DOHH2 (cell line): ENCODE results near the gene OPA3.
A peak's percentile ranks its signal among the peaks of the same experiment; 100 is the strongest.

Experiments used
- H3F3A ChIP-seq: fragments of 200-600 bp; sonication (generic), shearing (Covaris generic); 2 replicates; pipeline ENCODE4 v1.6.0; 2016; ENCODE audit warnings: antibody characterized with exemption, mild to moderate bottlenecking; ENCODE audit not compliant: control insufficient read depth, insufficient read depth
- H3K27ac ChIP-seq: fragments of 200-600 bp; sonication (generic); 2 replicates; pipeline ENCODE4 v1.5.1; 2014; ENCODE audit warnings: low read depth, mild to moderate bottlenecking, low read length, moderate library complexity
- H3K27me3 ChIP-seq: fragments of 200-600 bp; sonication (generic); 2 replicates; pipeline ENCODE4 v1.6.1; 2014; ENCODE audit warnings: mild to moderate bottlenecking, low read length, mixed read lengths; ENCODE audit not compliant: control insufficient read depth
- H3K36me3 ChIP-seq: fragments of 200-600 bp; sonication (generic); 2 replicates; pipeline ENCODE4 v1.6.1; 2014; ENCODE audit warnings: mild to moderate bottlenecking, low read length, moderate library complexity, mixed read lengths; ENCODE audit not compliant: control insufficient read depth
- H3K4me1 ChIP-seq: fragments of 200-600 bp; sonication (generic); 2 replicates; pipeline ENCODE4 v1.6.1; 2014; ENCODE audit warnings: mild to moderate bottlenecking, low read length, mixed read lengths; ENCODE audit not compliant: control insufficient read depth
- H3K4me2 ChIP-seq: fragments of 200-600 bp; sonication (generic); 2 replicates; pipeline ENCODE4 v1.6.0; 2014; ENCODE audit warnings: mild to moderate bottlenecking, low read length, moderate library complexity
- H3K4me3 ChIP-seq: fragments of 200-600 bp; sonication (generic); 2 replicates; pipeline ENCODE4 v1.5.1; 2014; ENCODE audit warnings: mild to moderate bottlenecking, low read length, mixed read lengths
- H3K79me2 ChIP-seq: fragments of 200-600 bp; sonication (generic); 2 replicates; pipeline ENCODE4 v1.6.1; 2014; ENCODE audit warnings: mild to moderate bottlenecking, low read length, mixed read lengths; ENCODE audit not compliant: control insufficient read depth
- H3K9me2 ChIP-seq: fragments of 200-600 bp; sonication (generic); replicated peaks from 2 replicates; pipeline ENCODE4 v1.6.1; 2014; ENCODE audit warnings: mild to moderate bottlenecking, low read length, mixed read lengths; ENCODE audit not compliant: control insufficient read depth
- H3K9me3 ChIP-seq: fragments of 200-600 bp; sonication (generic); 2 replicates; pipeline ENCODE4 v1.6.1; 2014; ENCODE audit warnings: antibody characterized with exemption, low read length, mixed read lengths; ENCODE audit not compliant: control insufficient read depth, insufficient read depth
- H4K20me1 ChIP-seq: fragments of 200-600 bp; sonication (generic); 2 replicates; pipeline ENCODE4 v1.6.0; 2014; ENCODE audit warnings: low read depth, mild to moderate bottlenecking, antibody characterized with exemption, low read length, moderate library complexity; ENCODE audit not compliant: control insufficient read depth, insufficient read depth
- CTCF ChIP-seq: fragments of 200-600 bp; sonication (generic); IDR thresholded peaks from one replicate; pipeline ENCODE4 v1.5.1; 2014; ENCODE audit warnings: antibody characterized with exemption, mild to moderate bottlenecking, low read depth, low read length; ENCODE audit not compliant: poor library complexity, severe bottlenecking
- EZH2phosphoT487 ChIP-seq: fragments of 200-600 bp; sonication (generic); IDR thresholded peaks from 2 replicates; pipeline ENCODE4 v1.6.1; 2017; ENCODE audit warnings: borderline replicate concordance, mild to moderate bottlenecking, antibody characterized with exemption, low read length, moderate library complexity, mixed read lengths

Gene OPA3

GRCh38 chr19:45488708-45489107 lies 95.9 kb downstream of the OPA3 start:
- Histone ChIP-seq H3K79me2 (peaks cover 6% of the 10 kb centered on the region; the same call in 1 of the 2 replicates), H4K20me1 (no peaks in the 10 kb centered on the region; the same call in 1 of the 2 replicates), H3K9me3 (no peaks in the 10 kb centered on the region), H3K27ac (no peak overlapping the region), H3K36me3 (no peaks in the 10 kb centered on the region), H3K4me3 (no peak overlapping the region), H3K27me3 (no peaks in the 10 kb centered on the region), H3F3A (peaks cover 7% of the 10 kb centered on the region; the same call in 1 of the 2 replicates), H3K4me1 (peaks cover 29% of the 10 kb centered on the region), H3K9me2 (no peaks in the 10 kb centered on the region), H3K4me2 (no peak overlapping the region)
- TF ChIP-seq EZH2phosphoT487 (no peak), CTCF (no peak)

- H3K4me1 ChIP-seq: peaks cover 9% of the 10 kb centered on the region
- H3K27me3 ChIP-seq: no peaks in the 10 kb centered on the region
- H3F3A ChIP-seq: no peaks in the 10 kb centered on the region
- no peaks in the 10 kb centered on the region for H4K20me1 ChIP-seq
- no peak for TF ChIP-seq EZH2phosphoT487
- peak; percentile 79 for TF ChIP-seq CTCF
- H3K4me3 ChIP-seq: peak overlapping the region; percentile 83
- no peaks in the 10 kb centered on the region for H3K79me2 ChIP-seq
- H3K36me3 ChIP-seq: no peaks in the 10 kb centered on the region
- no peaks in the 10 kb centered on the region for H3K9me3 ChIP-seq
- H3K4me2 ChIP-seq: peak overlapping the region; percentile 87
- no peak overlapping the region for H3K27ac ChIP-seq
- H3K9me2 ChIP-seq: no peaks in the 10 kb centered on the region
Observed at GRCh38 chr19:45485305-45486077, 99.1 kb downstream of the OPA3 start.

GRCh38 chr19:45484273-45484945 lies 100.2 kb downstream of the OPA3 start:
- no peak overlapping the region for H3K4me2 ChIP-seq
- peaks cover 11% of the 10 kb centered on the region for H3K4me1 ChIP-seq
- no peaks in the 10 kb centered on the region for H3K27me3 ChIP-seq
- H3F3A ChIP-seq: 0 out of 2 replicates have a peak, but pooled peaks cover 1% of the 10 kb centered on the region
- no peaks in the 10 kb centered on the region for H3K79me2 ChIP-seq
- no peaks in the 10 kb centered on the region for H4K20me1 ChIP-seq
- H3K9me2 ChIP-seq: no peaks in the 10 kb centered on the region
- TF ChIP-seq EZH2phosphoT487 (no peak), CTCF (no peak)
- no peaks in the 10 kb centered on the region for H3K36me3 ChIP-seq
- H3K9me3 ChIP-seq: no peaks in the 10 kb centered on the region
- no peak overlapping the region for H3K27ac ChIP-seq
- no peak overlapping the region for H3K4me3 ChIP-seq
